H1 (cell line): ENCODE measurements around the gene HIPK1. TPM values are rescaled to one million over a fixed set of nuclear protein-coding genes. Genes with fewer than 3 reads are reported as not detected.

Experiments
- BRCA1 ChIP-seq: IDR thresholded peaks from 2 replicates; pipeline ENCODE4 v1.6.1; 2012; ENCODE audit warnings: low read depth, low read length, improper control_type of control experiment
- HDAC2 ChIP-seq, 2 experiments: fragments of 300-600 bp in 1 of 2; sonication (generic) in 1 of 2; IDR thresholded peaks; 2 replicates each; pipeline ENCODE4 v1.6.1; 2011 to 2012; ENCODE audit warnings: low read depth in 2 of 2, low read length in 2 of 2, mild to moderate bottlenecking in 2 of 2, moderate library complexity in 2 of 2, borderline replicate concordance in 1 of 2, inconsistent platforms in 1 of 2
- RAD21 ChIP-seq, 2 experiments: IDR thresholded peaks in 1 of 2; conservative IDR thresholded peaks in 1 of 2; 2 replicates each; pipeline ENCODE4 v1.6.1; 2011; ENCODE audit warnings: low read depth in 2 of 2, low read length in 2 of 2, improper control_type of control experiment in 1 of 2, inconsistent platforms in 1 of 2, mild to moderate bottlenecking in 1 of 2, moderate library complexity in 1 of 2
- SIN3A ChIP-seq, 2 experiments: IDR thresholded peaks in 1 of 2; conservative IDR thresholded peaks in 1 of 2; 2 replicates each; pipeline ENCODE4 v1.6.1; 2011 to 2012; ENCODE audit warnings: low read length in 2 of 2, improper control_type of control experiment in 1 of 2, low read depth in 1 of 2, mild to moderate bottlenecking in 1 of 2
- SP4 ChIP-seq: IDR thresholded peaks from 2 replicates; pipeline ENCODE4 v1.6.1; 2012; ENCODE audit warnings: low read length, inconsistent platforms
- ZNF274 ChIP-seq: IDR thresholded peaks from 2 replicates; pipeline ENCODE4 v1.7.0; 2012; ENCODE audit warnings: low read length, borderline replicate concordance; ENCODE audit errors: extremely low read depth
- polyA plus RNA-seq, 7 experiments: library from polyadenylated mRNA; depleted of rRNA in 3 of 7; stranded (reverse) in 5 of 7; unstranded in 2 of 7; fragments of >200 nt in 5 of 7; fragments of 200-250 nt in 2 of 7; gene quantifications; 1 replicate in 5 of 7; 2 replicates in 1 of 7; 4 replicates in 1 of 7; pipeline versions ENCODE4 v1.2.1 to v1.2.3, GENCODE V29; 2011 to 2013; ENCODE audit warnings: missing spikeins in 2 of 7, mixed read lengths in 2 of 7
- total RNA-seq: library from RNA; stranded (reverse); fragmentation: NEBNext Ultra II Directional; extraction: Animal tissue kit (Norgen Biotek cat#: 25700); gene quantifications from 2 replicates; pipeline ENCODE4 v1.2.1, GENCODE V29; 2021

The HIPK1 gene
- total and polyA plus RNA-seq, 2 of the 8 experiments (the other 6 are each of a cell fraction or from before 2014, with no cell fraction given), result 46.2 to 64.3 TPM

DNA sequence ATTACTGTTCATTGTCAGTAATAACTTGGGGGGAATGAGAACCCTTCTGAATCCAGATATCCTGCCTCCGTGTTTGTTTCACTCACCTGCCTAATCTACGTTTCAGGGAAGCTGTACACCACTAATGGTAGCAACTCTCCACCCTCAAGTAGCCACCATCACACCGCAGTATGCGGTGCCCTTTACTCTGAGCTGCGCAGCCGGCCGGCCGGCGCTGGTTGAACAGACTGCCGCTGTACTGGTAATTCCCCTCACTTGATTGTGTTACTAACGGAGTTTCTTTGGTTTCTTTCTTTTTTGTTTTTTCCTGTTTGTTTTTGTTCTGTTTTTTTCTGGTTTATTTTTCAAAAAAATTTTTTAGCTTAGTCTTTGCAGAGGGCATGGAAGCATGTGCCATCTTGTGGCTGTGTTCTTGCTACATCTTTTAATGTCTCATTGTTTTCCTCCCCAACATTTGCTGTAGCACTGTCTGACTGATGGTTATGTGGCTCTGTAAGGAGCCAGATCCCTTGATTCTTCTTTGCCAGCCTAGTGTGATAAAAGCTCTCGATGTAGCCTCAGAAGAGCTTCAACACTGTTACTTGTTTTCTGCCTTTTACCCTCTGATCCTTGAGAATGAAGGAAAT lies 34.3 kb downstream of the HIPK1 start (continued):
- TF ChIP-seq ZNF274 (no peak), HDAC2 (IDR thresholded peaks at IDR 0.05; ENCODE audit: borderline replicate concordance in 1 of 2, low read depth in 2 of 2, low read length in 2 of 2) (no peak), BRCA1 (no peak), RAD21 (IDR thresholded peaks at IDR 0.05 in 1 of 2, conservative IDR thresholded peaks at IDR 0.05 in 1 of 2; ENCODE audit: low read depth in 2 of 2, low read length in 2 of 2) (peak; percentile 29 to 37; a peak in 2 of 4 replicates), SIN3A (conservative IDR thresholded peaks at IDR 0.05 in 1 of 2, IDR thresholded peaks at IDR 0.05 in 1 of 2; ENCODE audit: low read depth in 1 of 2, low read length in 2 of 2) (no peak), SP4 (no peak)
- TF ChIP-seq, all 59 proteins: peak for 2
